Measurements from ENCODE around the gene ABO. TPM values are rescaled to one million over a fixed set of nuclear protein-coding genes. Genes with fewer than 3 reads are reported as not detected.
"Not testable (repeated sequence)": the region's sequence is repeated elsewhere in the genome, so short reads cannot be mapped to it uniquely, and the experiment has no call there.

Gene ABO
- total RNA-seq, 1 donor from 2014 or later, result 0.14 TPM

- DNase-seq (ENCODE audit: low spot score), result no peak
- Mint-ChIP-seq H3K9me3 (no peaks in the 10 kb centered on the region), H3K4me3 (ENCODE audit: low read depth) (no peak overlapping the region), H3K27me3 (ENCODE audit: low read depth) (peaks cover 6% of the 10 kb centered on the region), H3K36me3 (ENCODE audit: low read depth) (no peaks in the 10 kb centered on the region), H3K27ac (no peak overlapping the region), H3K4me1 (ENCODE audit: low read depth) (no peaks in the 10 kb centered on the region)
- intact Hi-C loops (cut with micrococcal nuclease), result no loop called here
Measured at GRCh38 chr9:133282464-133283238, 7.7 kb upstream of the ABO start.

GRCh38 chr9:133280392-133280791, 5.4 kb upstream of the ABO start:
- Mint-ChIP-seq H3K27ac (no peak overlapping the region), H3K9me3 (no peaks in the 10 kb centered on the region), H3K36me3 (ENCODE audit: low read depth) (no peaks in the 10 kb centered on the region), H3K4me3 (ENCODE audit: low read depth) (no peak overlapping the region), H3K27me3 (ENCODE audit: low read depth) (peaks cover 16% of the 10 kb centered on the region), H3K4me1 (ENCODE audit: low read depth) (no peaks in the 10 kb centered on the region)
- DNase-seq (ENCODE audit: low spot score), result no peak
- intact Hi-C loops (cut with micrococcal nuclease), result no loop called here

GRCh38 chr9:133278161-133279114, 3.4 kb upstream of the ABO start:
- Mint-ChIP-seq H3K9me3 (no peaks in the 10 kb centered on the region), H3K27me3 (ENCODE audit: low read depth) (peaks cover 26% of the 10 kb centered on the region), H3K4me1 (ENCODE audit: low read depth) (no peaks in the 10 kb centered on the region), H3K36me3 (ENCODE audit: low read depth) (no peaks in the 10 kb centered on the region), H3K27ac (no peak overlapping the region), H3K4me3 (ENCODE audit: low read depth) (no peak overlapping the region)
- intact Hi-C loops (cut with micrococcal nuclease), result no loop called here
- DNase-seq (ENCODE audit: low spot score), result no peak

- no peaks in the 10 kb centered on the region for H3K36me3 Mint-ChIP-seq (ENCODE audit: low read depth)
- H3K4me3 Mint-ChIP-seq (ENCODE audit: low read depth), result no peak overlapping the region
- H3K4me1 Mint-ChIP-seq (ENCODE audit: low read depth), result peaks cover 7% of the 10 kb centered on the region
- H3K9me3 Mint-ChIP-seq, result no peaks in the 10 kb centered on the region
- no peak overlapping the region for H3K27ac Mint-ChIP-seq
- peaks cover 33% of the 10 kb centered on the region for H3K27me3 Mint-ChIP-seq (ENCODE audit: low read depth)
- intact Hi-C loops (cut with micrococcal nuclease), result no loop called here
- DNase-seq (ENCODE audit: low spot score), result no peak
Measured at GRCh38 chr9:133277467-133277866, 2.5 kb upstream of the ABO start.

GRCh38 chr9:133276923-133277322, 1.9 kb upstream of the ABO start:
- Mint-ChIP-seq H3K36me3 (ENCODE audit: low read depth) (no peaks in the 10 kb centered on the region), H3K4me1 (ENCODE audit: low read depth) (peaks cover 7% of the 10 kb centered on the region), H3K9me3 (no peaks in the 10 kb centered on the region), H3K27ac (no peak overlapping the region), H3K27me3 (ENCODE audit: low read depth) (peaks cover 36% of the 10 kb centered on the region), H3K4me3 (ENCODE audit: low read depth) (no peak overlapping the region)
- intact Hi-C loops (cut with micrococcal nuclease), result no loop called here
- DNase-seq (ENCODE audit: low spot score), result no peak

GRCh38 chr9:133276001-133276884, 1.2 kb upstream of the ABO start:
- no peaks in the 10 kb centered on the region for H3K36me3 Mint-ChIP-seq (ENCODE audit: low read depth)
- H3K4me3 Mint-ChIP-seq (ENCODE audit: low read depth), result no peak overlapping the region
- H3K9me3 Mint-ChIP-seq, result no peaks in the 10 kb centered on the region
- intact Hi-C loops (cut with micrococcal nuclease), result no loop called here
- H3K27me3 Mint-ChIP-seq (ENCODE audit: low read depth), result peaks cover 41% of the 10 kb centered on the region
- no peak overlapping the region for H3K27ac Mint-ChIP-seq
- peaks cover 7% of the 10 kb centered on the region for H3K4me1 Mint-ChIP-seq (ENCODE audit: low read depth)
- no peak for DNase-seq (ENCODE audit: low spot score)

GRCh38 chr9:133274236-133275104, 531 bp downstream of the ABO start:
- H3K4me3 Mint-ChIP-seq (ENCODE audit: low read depth), result no peak overlapping the region
- no peak overlapping the region for H3K27ac Mint-ChIP-seq
- H3K4me1 Mint-ChIP-seq (ENCODE audit: low read depth), result peaks cover 7% of the 10 kb centered on the region
- H3K9me3 Mint-ChIP-seq, result no peaks in the 10 kb centered on the region
- H3K27me3 Mint-ChIP-seq (ENCODE audit: low read depth), result peaks cover 50% of the 10 kb centered on the region
- no peak for DNase-seq (ENCODE audit: low spot score)
- intact Hi-C loops (cut with micrococcal nuclease), result no loop called here
- no peaks in the 10 kb centered on the region for H3K36me3 Mint-ChIP-seq (ENCODE audit: low read depth)

GRCh38 chr9:133273819-133274218, 1.2 kb downstream of the ABO start:
- Mint-ChIP-seq H3K27ac (no peak overlapping the region), H3K4me3 (ENCODE audit: low read depth) (no peak overlapping the region), H3K4me1 (ENCODE audit: low read depth) (peaks cover 7% of the 10 kb centered on the region), H3K9me3 (no peaks in the 10 kb centered on the region), H3K27me3 (ENCODE audit: low read depth) (peaks cover 53% of the 10 kb centered on the region), H3K36me3 (ENCODE audit: low read depth) (no peaks in the 10 kb centered on the region)
- no peak for DNase-seq (ENCODE audit: low spot score)
- intact Hi-C loops (cut with micrococcal nuclease), result no loop called here

- no peaks in the 10 kb centered on the region for H3K9me3 Mint-ChIP-seq
- intact Hi-C loops (cut with micrococcal nuclease), result no loop called here
- H3K4me3 Mint-ChIP-seq (ENCODE audit: low read depth), result no peak overlapping the region
- H3K4me1 Mint-ChIP-seq (ENCODE audit: low read depth), result peaks cover 7% of the 10 kb centered on the region
- no peaks in the 10 kb centered on the region for H3K36me3 Mint-ChIP-seq (ENCODE audit: low read depth)
- no peak for DNase-seq (ENCODE audit: low spot score)
- peaks cover 57% of the 10 kb centered on the region for H3K27me3 Mint-ChIP-seq (ENCODE audit: low read depth)
- H3K27ac Mint-ChIP-seq, result no peak overlapping the region
Measured at GRCh38 chr9:133273098-133273497, 1.9 kb downstream of the ABO start.

- Mint-ChIP-seq H3K4me1 (ENCODE audit: low read depth) (peaks cover 7% of the 10 kb centered on the region), H3K27me3 (ENCODE audit: low read depth) (peaks cover 45% of the 10 kb centered on the region), H3K9me3 (no peaks in the 10 kb centered on the region), H3K27ac (no peak overlapping the region), H3K36me3 (ENCODE audit: low read depth) (no peaks in the 10 kb centered on the region), H3K4me3 (ENCODE audit: low read depth) (no peak overlapping the region)
- DNase-seq (ENCODE audit: low spot score), result no peak
- intact Hi-C loops (cut with micrococcal nuclease), result no loop called here
Measured at GRCh38 chr9:133269537-133270362, 5.3 kb downstream of the ABO start.

GRCh38 chr9:133269136-133269535, 5.9 kb downstream of the ABO start:
- intact Hi-C loops (cut with micrococcal nuclease); DNase-seq (ENCODE audit: low spot score); H3K4me3 Mint-ChIP-seq (ENCODE audit: low read depth); H3K27ac Mint-ChIP-seq; H3K36me3 Mint-ChIP-seq (ENCODE audit: low read depth); H3K4me1 Mint-ChIP-seq (ENCODE audit: low read depth); H3K9me3 Mint-ChIP-seq: not testable (repeated sequence)
- H3K27me3 Mint-ChIP-seq (ENCODE audit: low read depth), result peaks cover 42% of the 10 kb centered on the region
